MCF 10A (cell line): ENCODE results near the gene GRK3. TPM values are rescaled to one million over a fixed set of nuclear protein-coding genes. Genes with fewer than 3 reads are reported as not detected.
"Not testable (repeated sequence)": the region's sequence is repeated elsewhere in the genome, so short reads cannot be mapped to it uniquely, and the experiment has no call there.

Experiments used
- BruUV-seq: library from RNA; stranded (reverse); fragments of 400-500 nt; replicated peaks from 2 replicates; lab custom pipeline; 2021; lab: Mats Ljungman, UMichigan
- CTCF ChIA-PET: fragments of 300-600 bp; sonication (Branson Sonifier 250); formaldehyde crosslinking; extraction: SDS; loops from one replicate; lab custom pipeline; 2021; ENCODE audit warnings: antibody characterized with exemption, inconsistent platforms; lab: Yijun Ruan, JAX
- POLR2A ChIA-PET: fragments of 300-600, 350-650 bp; sonication (Branson Sonifier 250); formaldehyde crosslinking; extraction: SDS; loops from one replicate; lab custom pipeline; 2020; ENCODE audit warnings: antibody characterized with exemption, inconsistent platforms; lab: Yijun Ruan, JAX
- DNase-seq: peaks from one replicate; pipeline ENCODE4 v3.0.0-alpha.2; 2018; ENCODE audit not compliant: unreplicated experiment
- H3K27ac Mint-ChIP-seq: one replicate; pipeline ENCODE4 v1.8.0; 2022; ENCODE audit warnings: mild to moderate bottlenecking, low read depth, mixed read lengths; ENCODE audit not compliant: unreplicated experiment
- H3K27me3 Mint-ChIP-seq: one replicate; pipeline ENCODE4 v1.8.0; 2022; ENCODE audit warnings: mixed read lengths; ENCODE audit not compliant: insufficient read depth, unreplicated experiment
- H3K36me3 Mint-ChIP-seq: one replicate; pipeline ENCODE4 v1.8.0; 2022; ENCODE audit warnings: mild to moderate bottlenecking, moderate library complexity, mixed read lengths; ENCODE audit not compliant: insufficient read depth, unreplicated experiment
- H3K4me1 Mint-ChIP-seq: one replicate; pipeline ENCODE4 v1.8.0; 2022; ENCODE audit warnings: mixed read lengths; ENCODE audit not compliant: insufficient read depth, unreplicated experiment
- H3K4me3 Mint-ChIP-seq: one replicate; pipeline ENCODE4 v1.8.0; 2022; ENCODE audit warnings: mild to moderate bottlenecking, moderate library complexity, mixed read lengths; ENCODE audit not compliant: unreplicated experiment
- H3K9me3 Mint-ChIP-seq: one replicate; pipeline ENCODE4 v1.8.0; 2022; ENCODE audit warnings: mixed read lengths; ENCODE audit not compliant: unreplicated experiment
- CTCF ChIP-seq: fragments of 200-600 bp; IDR thresholded peaks from one replicate; pipeline ENCODE4 v1.8.0; 2022; ENCODE audit warnings: antibody characterized with exemption, mild to moderate bottlenecking; ENCODE audit not compliant: unreplicated experiment
- intact Hi-C: fragments of 100-400 bp; cut with micrococcal nuclease; formaldehyde crosslinking; loops from 2 replicates; pipeline ENCODE4 v1.14.1; 2022
- total RNA-seq: library from RNA; stranded (reverse); gene quantifications from 2 replicates; pipeline ENCODE4 v1.2.3, GENCODE V29; 2022

GRK3 gene
- total RNA-seq, 1 experiment from 2014 or later: 7.9 TPM

- no peaks in the 10 kb centered on the region for H3K27me3 Mint-ChIP-seq
- H3K4me3 Mint-ChIP-seq: no peak overlapping the region
- no peak for DNase-seq
- BruUV-seq: no TSS peak
- no peak overlapping the region for H3K27ac Mint-ChIP-seq
- no peaks in the 10 kb centered on the region for H3K9me3 Mint-ChIP-seq
- H3K36me3 Mint-ChIP-seq: peaks cover 6% of the 10 kb centered on the region
- TF ChIP-seq CTCF: no peak
- H3K4me1 Mint-ChIP-seq: no peaks in the 10 kb centered on the region
- ChIA-PET POLR2A (interaction anchor here (1.1 to 1.2 kb wide), 3 partner anchors 12 to 64 kb away, joined by 3 read pairs; no protein-coding TSS in a partner anchor), CTCF (interaction anchor here (0.5 kb wide), 1 partner anchor 10 kb away, joined by 4 read pairs; no protein-coding TSS in a partner anchor)
- intact Hi-C loops: no loop called here
These were observed 9.4 kb downstream of the GRK3 start for GRCh38 chr22:25573841-25574240.

GRCh38 chr22:25574736-25575135, 10.3 kb downstream of the GRK3 start:
- ChIA-PET POLR2A (interaction anchor here (0.7 to 1.3 kb wide), 4 partner anchors 9 to 123 kb away, joined by 3 read pairs; no protein-coding TSS in a partner anchor), CTCF (interaction anchor here (1.1 kb wide), 1 partner anchor 128 kb away, joined by 3 read pairs; no protein-coding TSS in a partner anchor)
- Mint-ChIP-seq H3K27ac (no peak overlapping the region), H3K36me3 (peaks cover 6% of the 10 kb centered on the region), H3K27me3 (no peaks in the 10 kb centered on the region), H3K4me1 (no peaks in the 10 kb centered on the region), H3K9me3 (no peaks in the 10 kb centered on the region), H3K4me3 (no peak overlapping the region)
- no TSS peak for BruUV-seq
- no peak for DNase-seq
- TF ChIP-seq CTCF: no peak
- intact Hi-C loops: no loop called here

- ChIA-PET POLR2A (interaction anchor here (0.7 to 1.4 kb wide), 2 partner anchors 12 to 125 kb away, joined by 3 read pairs; no protein-coding TSS in a partner anchor), CTCF (interaction anchor here (0.9 to 1.1 kb wide), 2 partner anchors 8 to 127 kb away, joined by 3 read pairs; no protein-coding TSS in a partner anchor)
- DNase-seq, intact Hi-C loops, H3K27ac Mint-ChIP-seq, H3K9me3 Mint-ChIP-seq, H3K4me3 Mint-ChIP-seq, H3K4me1 Mint-ChIP-seq, H3K36me3 Mint-ChIP-seq, BruUV-seq, H3K27me3 Mint-ChIP-seq: not testable (repeated sequence)
These were observed 11.4 kb downstream of the GRK3 start for GRCh38 chr22:25575674-25576392.

GRCh38 chr22:25581452-25581851, 17.0 kb downstream of the GRK3 start:
- BruUV-seq, H3K4me3 Mint-ChIP-seq, H3K4me1 Mint-ChIP-seq, DNase-seq, H3K27ac Mint-ChIP-seq, H3K9me3 Mint-ChIP-seq, H3K36me3 Mint-ChIP-seq, intact Hi-C loops, H3K27me3 Mint-ChIP-seq: not testable (repeated sequence)
- CTCF ChIA-PET: interaction anchor here (0.7 to 1.1 kb wide), 2 partner anchors 8 to 1725 kb away, joined by 3 to 7 read pairs; no protein-coding TSS in a partner anchor
- POLR2A ChIA-PET: interaction anchor here (0.6 to 0.7 kb wide), 2 partner anchors 16 to 85 kb away, joined by 3 to 5 read pairs; no protein-coding TSS in a partner anchor

- no peaks in the 10 kb centered on the region for H3K36me3 Mint-ChIP-seq
- DNase-seq: no peak
- TF ChIP-seq CTCF: no peak
- H3K4me1 Mint-ChIP-seq: peaks cover 5% of the 10 kb centered on the region
- intact Hi-C loops: no loop called here
- ChIA-PET POLR2A (interaction anchor here (1.2 kb wide), 1 partner anchor 8 kb away, joined by 3 read pairs; no protein-coding TSS in a partner anchor), CTCF (interaction anchor here (0.6 kb wide), 1 partner anchor 12 kb away, joined by 3 read pairs; no protein-coding TSS in a partner anchor)
- BruUV-seq: no TSS peak
- H3K4me3 Mint-ChIP-seq: no peak overlapping the region
- H3K27me3 Mint-ChIP-seq: no peaks in the 10 kb centered on the region
- H3K27ac Mint-ChIP-seq: peak overlapping the region; percentile 35
- no peaks in the 10 kb centered on the region for H3K9me3 Mint-ChIP-seq
These were observed 18.5 kb downstream of the GRK3 start for GRCh38 chr22:25582946-25583345.

GRCh38 chr22:25584993-25585392, 20.5 kb downstream of the GRK3 start:
- BruUV-seq, H3K27me3 Mint-ChIP-seq, H3K4me3 Mint-ChIP-seq, H3K4me1 Mint-ChIP-seq, intact Hi-C loops, H3K9me3 Mint-ChIP-seq, H3K36me3 Mint-ChIP-seq: not testable (repeated sequence)
- ChIA-PET POLR2A (interaction anchor here (0.7 kb wide), 1 partner anchor 11 kb away, joined by 3 read pairs; no protein-coding TSS in a partner anchor), CTCF (interaction anchor here (0.7 to 1.2 kb wide), 3 partner anchors 82 to 193 kb away, joined by 3 to 4 read pairs (median 4); no protein-coding TSS in a partner anchor)
- H3K27ac Mint-ChIP-seq: peak overlapping the region; percentile 46
- peak; percentile 86 for DNase-seq
